ENCODE measurements around the gene ATXN1.
A peak's percentile ranks its signal among the peaks of the same experiment; 100 is the strongest.

The ATXN1 gene

DNA sequence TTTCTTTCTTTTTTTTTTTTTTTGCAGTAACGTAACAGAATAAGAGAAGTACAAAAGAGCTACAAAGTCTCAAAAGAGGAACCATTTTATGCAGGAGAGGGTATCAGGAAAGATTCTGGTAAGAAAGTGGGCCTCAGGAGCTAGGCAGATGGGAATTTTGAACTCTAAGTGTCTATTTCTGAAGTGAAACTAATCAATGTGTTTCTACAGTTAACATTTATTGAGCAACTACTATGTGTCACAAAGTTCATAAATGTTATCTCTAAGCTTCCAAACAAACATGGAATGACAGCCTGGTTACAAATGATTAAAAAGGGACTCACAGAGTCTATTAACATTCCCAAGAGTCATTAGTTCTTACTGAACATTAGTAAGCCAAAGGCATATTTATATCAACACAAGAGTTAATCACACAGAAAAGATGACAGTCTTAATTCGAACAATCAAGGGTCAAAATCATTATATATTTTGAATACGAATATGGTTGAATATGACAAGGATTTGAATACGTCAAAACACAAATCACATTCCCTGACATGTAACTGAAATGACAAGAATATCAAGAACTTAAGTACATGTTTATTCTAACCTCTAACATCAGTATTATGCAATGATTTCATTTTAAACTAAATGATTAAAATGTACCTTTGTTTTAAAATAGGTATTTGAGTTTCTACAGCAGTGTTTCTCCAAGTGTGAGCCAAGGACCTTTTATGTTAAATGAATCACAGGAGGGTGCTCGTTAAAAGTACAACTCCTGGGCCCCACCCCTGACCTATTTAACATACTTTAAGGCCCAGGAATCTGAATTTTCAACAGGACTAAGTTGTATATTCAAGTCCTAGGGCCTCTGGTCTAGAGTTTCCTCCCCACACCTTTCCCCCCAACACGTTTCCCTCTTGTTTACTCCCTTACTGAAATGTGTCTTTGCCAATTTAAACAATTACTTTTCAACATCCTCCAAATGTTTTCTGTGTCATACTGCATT is 89.7 kb downstream of the ATXN1 start:
- Histone ChIP-seq H3K9ac (ENCODE audit: low read length) (no peak overlapping the region), H3K36me3 (replicated peaks; ENCODE audit: low read depth, low read length) (no peaks in the 10 kb centered on the region), H2AFZ (ENCODE audit: low read depth, low read length) (no peak overlapping the region), H3K9me3 (ENCODE audit: insufficient read depth, low read length) (no peaks in the 10 kb centered on the region), H3K27me3 (ENCODE audit: low read depth, low read length) (peaks cover 47% of the 10 kb centered on the region), H4K20me1 (ENCODE audit: insufficient read depth, low read length) (no peaks in the 10 kb centered on the region), H3K4me3 (ENCODE audit: low read length) (no peak overlapping the region), H3K79me2 (ENCODE audit: low read length) (no peaks in the 10 kb centered on the region), H3K4me1 (ENCODE audit: low read length) (peaks cover 11% of the 10 kb centered on the region), H3K4me2 (ENCODE audit: low read length) (no peak overlapping the region), H3K27ac (ENCODE audit: low read length) (no peak overlapping the region)
- TF ChIP-seq EZH2phosphoT487 (IDR thresholded peaks at IDR 0.05; ENCODE audit: low read depth), result no peak
- TF ChIP-seq, protein P1, sequence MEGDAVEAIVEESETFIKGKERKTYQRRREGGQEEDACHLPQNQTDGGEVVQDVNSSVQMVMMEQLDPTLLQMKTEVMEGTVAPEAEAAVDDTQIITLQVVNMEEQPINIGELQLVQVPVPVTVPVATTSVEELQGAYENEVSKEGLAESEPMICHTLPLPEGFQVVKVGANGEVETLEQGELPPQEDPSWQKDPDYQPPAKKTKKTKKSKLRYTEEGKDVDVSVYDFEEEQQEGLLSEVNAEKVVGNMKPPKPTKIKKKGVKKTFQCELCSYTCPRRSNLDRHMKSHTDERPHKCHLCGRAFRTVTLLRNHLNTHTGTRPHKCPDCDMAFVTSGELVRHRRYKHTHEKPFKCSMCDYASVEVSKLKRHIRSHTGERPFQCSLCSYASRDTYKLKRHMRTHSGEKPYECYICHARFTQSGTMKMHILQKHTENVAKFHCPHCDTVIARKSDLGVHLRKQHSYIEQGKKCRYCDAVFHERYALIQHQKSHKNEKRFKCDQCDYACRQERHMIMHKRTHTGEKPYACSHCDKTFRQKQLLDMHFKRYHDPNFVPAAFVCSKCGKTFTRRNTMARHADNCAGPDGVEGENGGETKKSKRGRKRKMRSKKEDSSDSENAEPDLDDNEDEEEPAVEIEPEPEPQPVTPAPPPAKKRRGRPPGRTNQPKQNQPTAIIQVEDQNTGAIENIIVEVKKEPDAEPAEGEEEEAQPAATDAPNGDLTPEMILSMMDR (IDR thresholded peaks at IDR 0.05; ENCODE audit: low read depth, low read length), result no peak

DNA sequence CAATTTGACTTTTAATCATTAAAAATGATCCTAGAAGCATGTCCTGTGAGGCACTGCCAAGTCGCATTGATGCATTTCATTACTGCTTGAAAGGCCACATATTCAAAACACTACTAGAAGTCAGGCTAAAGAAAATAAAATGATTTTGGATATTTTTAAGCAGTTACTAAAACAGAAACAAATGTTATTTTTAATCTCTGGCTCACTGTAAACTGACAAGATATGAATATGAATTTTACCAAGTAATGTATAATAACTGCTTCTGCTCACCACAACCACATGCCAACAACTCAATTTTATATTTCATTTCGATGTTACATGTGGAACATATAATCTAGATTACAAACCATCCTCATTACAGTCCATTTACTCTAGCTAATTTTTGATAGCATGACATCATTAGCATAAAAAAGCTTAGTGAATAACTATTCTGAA is 90.6 kb downstream of the ATXN1 start:
- Histone ChIP-seq H3K4me2 (ENCODE audit: low read length) (peak overlapping the region; percentile 28), H3K4me3 (ENCODE audit: low read length) (no peak overlapping the region), H4K20me1 (ENCODE audit: insufficient read depth, low read length) (no peaks in the 10 kb centered on the region), H3K79me2 (ENCODE audit: low read length) (no peaks in the 10 kb centered on the region), H3K27ac (ENCODE audit: low read length) (no peak overlapping the region), H2AFZ (ENCODE audit: low read depth, low read length) (no peak overlapping the region), H3K4me1 (ENCODE audit: low read length) (peaks cover 11% of the 10 kb centered on the region), H3K27me3 (ENCODE audit: low read depth, low read length) (peaks cover 40% of the 10 kb centered on the region), H3K36me3 (replicated peaks; ENCODE audit: low read depth, low read length) (no peaks in the 10 kb centered on the region), H3K9me3 (ENCODE audit: insufficient read depth, low read length) (no peaks in the 10 kb centered on the region), H3K9ac (ENCODE audit: low read length) (no peak overlapping the region)
- TF ChIP-seq, protein P1 (IDR thresholded peaks at IDR 0.05; ENCODE audit: low read depth, low read length), result no peak
- no peak for TF ChIP-seq EZH2phosphoT487 (IDR thresholded peaks at IDR 0.05; ENCODE audit: low read depth)

DNA sequence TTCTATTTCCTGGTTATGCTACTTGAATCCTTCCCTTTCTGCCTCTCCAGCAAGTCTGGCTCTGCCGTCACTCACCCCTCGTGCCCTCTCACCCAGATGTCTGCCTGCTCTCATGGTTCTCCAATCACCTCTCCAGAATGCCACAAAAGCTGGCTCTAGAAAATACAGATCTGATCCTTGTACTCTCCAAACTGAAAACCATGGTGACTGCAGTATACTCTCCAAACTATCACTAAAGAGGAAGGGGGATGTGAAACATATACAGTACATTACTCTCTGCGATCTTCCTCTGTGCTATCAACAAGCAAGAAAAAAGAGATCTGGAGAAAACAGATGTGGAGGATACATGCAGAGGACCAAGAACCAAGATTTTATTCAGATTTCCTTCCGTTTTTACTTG is 91.1 kb downstream of the ATXN1 start:
- Histone ChIP-seq H3K27ac (ENCODE audit: low read length) (no peak overlapping the region), H3K79me2 (ENCODE audit: low read length) (no peaks in the 10 kb centered on the region), H3K9me3 (ENCODE audit: insufficient read depth, low read length) (no peaks in the 10 kb centered on the region), H3K27me3 (ENCODE audit: low read depth, low read length) (peaks cover 40% of the 10 kb centered on the region), H4K20me1 (ENCODE audit: insufficient read depth, low read length) (no peaks in the 10 kb centered on the region), H2AFZ (ENCODE audit: low read depth, low read length) (no peak overlapping the region), H3K4me1 (ENCODE audit: low read length) (peaks cover 11% of the 10 kb centered on the region), H3K36me3 (replicated peaks; ENCODE audit: low read depth, low read length) (no peaks in the 10 kb centered on the region), H3K4me2 (ENCODE audit: low read length) (peak overlapping the region; percentile 28), H3K4me3 (ENCODE audit: low read length) (no peak overlapping the region), H3K9ac (ENCODE audit: low read length) (no peak overlapping the region)
- TF ChIP-seq, protein P1 (IDR thresholded peaks at IDR 0.05; ENCODE audit: low read depth, low read length), result no peak
- TF ChIP-seq EZH2phosphoT487 (IDR thresholded peaks at IDR 0.05; ENCODE audit: low read depth), result no peak

DNA sequence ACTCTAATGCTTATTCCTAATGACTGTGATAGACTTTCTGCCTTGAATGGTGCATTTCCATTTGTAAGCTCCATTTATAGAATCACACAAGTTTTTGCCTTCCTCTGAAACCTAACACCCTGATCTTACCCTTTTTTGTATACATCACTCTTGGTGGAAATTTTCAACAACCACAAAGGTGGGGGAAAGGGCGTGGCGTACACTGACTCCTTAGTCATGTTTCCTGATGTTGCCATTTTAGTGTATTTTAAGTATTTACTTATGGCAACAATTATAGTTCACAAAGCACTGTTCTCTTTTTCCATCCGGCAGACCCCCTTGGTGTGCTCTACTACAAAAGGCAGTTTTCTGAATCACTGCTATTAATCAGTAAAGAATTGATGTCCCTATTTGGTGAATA is 92.0 kb downstream of the ATXN1 start:
- H3K4me1 ChIP-seq (ENCODE audit: low read length), result peaks cover 11% of the 10 kb centered on the region
- no peak overlapping the region for H3K27ac ChIP-seq (ENCODE audit: low read length)
- H4K20me1 ChIP-seq (ENCODE audit: insufficient read depth, low read length), result no peaks in the 10 kb centered on the region
- no peak overlapping the region for H3K9ac ChIP-seq (ENCODE audit: low read length)
- no peaks in the 10 kb centered on the region for H3K79me2 ChIP-seq (ENCODE audit: low read length)
- no peaks in the 10 kb centered on the region for H3K9me3 ChIP-seq (ENCODE audit: insufficient read depth, low read length)
- no peaks in the 10 kb centered on the region for H3K36me3 ChIP-seq (replicated peaks; ENCODE audit: low read depth, low read length)
- H3K4me3 ChIP-seq (ENCODE audit: low read length), result no peak overlapping the region
- no peak overlapping the region for H2AFZ ChIP-seq (ENCODE audit: low read depth, low read length)
- no peak for TF ChIP-seq EZH2phosphoT487 (IDR thresholded peaks at IDR 0.05; ENCODE audit: low read depth)
- TF ChIP-seq, protein P1 (IDR thresholded peaks at IDR 0.05; ENCODE audit: low read depth, low read length), result no peak
- H3K4me2 ChIP-seq (ENCODE audit: low read length), result no peak overlapping the region
- peaks cover 36% of the 10 kb centered on the region for H3K27me3 ChIP-seq (ENCODE audit: low read depth, low read length)
